ENCODE data around the gene S100A6. TPM values are rescaled to one million over a fixed set of nuclear protein-coding genes. Genes with fewer than 3 reads are reported as not detected.

S100A6 gene
- total RNA-seq, 1 experiment from 2014 or later: 1,633 TPM

DNA sequence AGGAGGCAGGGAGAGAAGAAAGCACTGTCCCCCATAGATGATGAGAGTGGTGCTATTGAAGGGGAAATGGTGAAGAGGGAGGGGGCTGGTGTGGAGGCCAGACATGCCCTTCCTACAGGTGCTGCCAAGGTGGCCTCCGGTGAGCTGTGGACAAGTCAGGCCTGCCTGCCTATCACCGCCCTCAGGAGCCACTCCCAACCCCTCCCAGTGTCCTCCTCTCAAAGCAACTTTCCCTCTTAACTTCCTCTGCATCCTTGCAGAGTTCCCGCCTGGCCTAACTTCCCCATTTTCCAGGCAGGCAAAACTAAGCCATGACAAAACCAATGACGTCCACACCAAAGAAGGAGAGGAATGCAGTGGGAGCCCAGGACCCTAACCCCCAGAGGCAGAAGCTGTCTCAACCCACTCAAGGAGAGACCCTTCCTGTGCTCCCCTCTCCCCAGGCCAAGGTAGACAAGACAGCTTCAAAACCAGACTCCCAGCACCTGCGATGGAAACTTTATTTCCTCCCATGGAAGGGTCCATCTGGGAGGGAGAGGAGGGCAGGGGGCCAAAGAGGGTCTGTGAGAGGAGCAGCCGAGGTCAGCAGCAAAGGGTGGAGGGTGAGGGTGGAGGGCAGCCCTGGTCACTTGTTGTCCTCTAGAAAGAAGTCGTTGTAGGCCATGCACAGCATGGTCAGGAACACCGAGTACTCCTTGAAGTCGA is 1.0 kb upstream of the S100A6 start:
- TF ChIP-seq POLR2AphosphoS5 (IDR thresholded peaks at IDR 0.05; ENCODE audit: low read depth, low read length): peak; percentile 71
- TF ChIP-seq SIN3A (IDR thresholded peaks at IDR 0.05; ENCODE audit: low read depth): no peak
- DNase-seq (ENCODE audit: low read depth, low spot score) (no peak), ATAC-seq (peak; percentile 31)
- peak overlapping the region; percentile 88 for H3K9ac ChIP-seq (ENCODE audit: low read length)
- H3K27me3 ChIP-seq (ENCODE audit: insufficient read depth, low read length): no peaks in the 10 kb centered on the region
- POLR2A ChIA-PET: interaction anchor here (0.6 to 7.4 kb wide), 10 partner anchors 8 to 97 kb away, joined by 3 to 114 read pairs (median 42); partner anchors contain the start of genes CHTOP, S100A1, S100A13 and S100A14
- peaks cover 18% of the 10 kb centered on the region for H3K79me2 ChIP-seq (ENCODE audit: insufficient read depth, low read length)
- H3K4me1 ChIP-seq (ENCODE audit: control insufficient read depth in 1 of 2, insufficient read depth in 2 of 2, low read length in 2 of 2): peaks cover 78 to 92% of the 10 kb centered on the region in 2 experiments
- peaks cover 0 to 5% of the 10 kb centered on the region in 2 experiments; a peak in 1 of 4 replicates for H3K36me3 ChIP-seq (ENCODE audit: control insufficient read depth in 1 of 2, insufficient read depth in 2 of 2, low read length in 2 of 2)
- intact Hi-C loops (cut with micrococcal nuclease): loop anchor here (1.0 kb wide), 1 partner anchor 29 kb away; no protein-coding TSS in a partner anchor
- H3K9me2 ChIP-seq (ENCODE audit: insufficient read depth): no peaks in the 10 kb centered on the region
- H3K27ac ChIP-seq (ENCODE audit: low read depth, low read length): peak overlapping the region; percentile 94
- H4K20me1 ChIP-seq (ENCODE audit: insufficient read depth): no peaks in the 10 kb centered on the region
- RAD21 ChIA-PET (ENCODE audit: low non-redundant PET in 1 of 2, low total read pairs in 2 of 2, uncharacterized antibody in 2 of 2, unreplicated experiment in 2 of 2): interaction anchor here in 1 of 2 experiments (1.0 kb wide), 1 partner anchor 31 kb away, joined by 5 read pairs; no protein-coding TSS in a partner anchor
- H2AFZ ChIP-seq (ENCODE audit: low read depth, low read length, poor library complexity, severe bottlenecking): no peak overlapping the region
- H3K4me3 ChIP-seq (replicated peaks in 1 of 2; ENCODE audit: low read depth in 1 of 2, low read length in 2 of 2): peak overlapping the region; percentile 74 to 89
- no peaks in the 10 kb centered on the region for H3K9me3 ChIP-seq (ENCODE audit: control insufficient read depth in 1 of 2, insufficient read depth in 1 of 2, low read depth in 1 of 2, low read length in 2 of 2)
- H3K4me2 ChIP-seq (ENCODE audit: low read length): peak overlapping the region; percentile 99
- BruUV-seq (replicated peaks): no TSS peak
- CTCF ChIA-PET: interaction anchor here (1.1 to 1.2 kb wide), 2 partner anchors 31 to 34 kb away, joined by 4 to 6 read pairs; no protein-coding TSS in a partner anchor

DNA sequence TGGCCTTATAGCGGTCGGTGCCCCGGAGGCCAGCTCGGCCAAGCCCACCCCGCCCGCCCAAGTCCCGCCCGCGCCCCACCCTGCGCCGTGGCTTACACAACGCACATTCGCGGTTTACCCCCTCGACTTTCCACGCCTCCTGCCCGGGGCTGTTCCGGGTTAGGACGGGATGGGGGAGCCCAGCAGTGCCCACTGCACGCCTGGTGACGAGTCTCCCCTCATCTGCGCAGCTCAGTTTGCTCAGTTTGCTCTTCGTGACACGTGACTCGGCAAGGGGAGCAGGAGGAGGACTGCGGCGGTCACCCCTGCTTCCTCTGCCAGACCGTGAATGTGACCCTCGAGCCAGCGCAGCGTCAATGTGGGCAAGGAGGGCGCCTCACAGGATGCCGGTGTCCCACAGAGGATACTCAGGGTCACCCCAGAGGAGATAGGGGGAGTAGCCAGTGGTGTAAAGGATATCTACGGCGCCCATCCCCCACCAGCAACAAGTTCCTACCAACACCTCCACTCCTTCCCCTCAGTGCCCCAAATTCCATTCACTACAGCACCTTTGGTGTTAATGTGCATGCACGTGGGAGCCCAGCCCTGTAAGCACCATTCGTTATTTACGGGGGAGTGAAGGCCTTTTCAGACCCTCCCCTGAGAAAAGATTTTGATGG is 350 bp upstream of the S100A6 start:
- peaks cover 74 to 89% of the 10 kb centered on the region in 2 experiments for H3K4me1 ChIP-seq (ENCODE audit: control insufficient read depth in 1 of 2, insufficient read depth in 2 of 2, low read length in 2 of 2)
- intact Hi-C loops (cut with micrococcal nuclease): loop anchor here (1.0 kb wide), 1 partner anchor 30 kb away; no protein-coding TSS in a partner anchor
- peak overlapping the region; percentile 74 to 89 for H3K4me3 ChIP-seq (replicated peaks in 1 of 2; ENCODE audit: low read depth in 1 of 2, low read length in 2 of 2)
- TF ChIP-seq, protein P1, sequence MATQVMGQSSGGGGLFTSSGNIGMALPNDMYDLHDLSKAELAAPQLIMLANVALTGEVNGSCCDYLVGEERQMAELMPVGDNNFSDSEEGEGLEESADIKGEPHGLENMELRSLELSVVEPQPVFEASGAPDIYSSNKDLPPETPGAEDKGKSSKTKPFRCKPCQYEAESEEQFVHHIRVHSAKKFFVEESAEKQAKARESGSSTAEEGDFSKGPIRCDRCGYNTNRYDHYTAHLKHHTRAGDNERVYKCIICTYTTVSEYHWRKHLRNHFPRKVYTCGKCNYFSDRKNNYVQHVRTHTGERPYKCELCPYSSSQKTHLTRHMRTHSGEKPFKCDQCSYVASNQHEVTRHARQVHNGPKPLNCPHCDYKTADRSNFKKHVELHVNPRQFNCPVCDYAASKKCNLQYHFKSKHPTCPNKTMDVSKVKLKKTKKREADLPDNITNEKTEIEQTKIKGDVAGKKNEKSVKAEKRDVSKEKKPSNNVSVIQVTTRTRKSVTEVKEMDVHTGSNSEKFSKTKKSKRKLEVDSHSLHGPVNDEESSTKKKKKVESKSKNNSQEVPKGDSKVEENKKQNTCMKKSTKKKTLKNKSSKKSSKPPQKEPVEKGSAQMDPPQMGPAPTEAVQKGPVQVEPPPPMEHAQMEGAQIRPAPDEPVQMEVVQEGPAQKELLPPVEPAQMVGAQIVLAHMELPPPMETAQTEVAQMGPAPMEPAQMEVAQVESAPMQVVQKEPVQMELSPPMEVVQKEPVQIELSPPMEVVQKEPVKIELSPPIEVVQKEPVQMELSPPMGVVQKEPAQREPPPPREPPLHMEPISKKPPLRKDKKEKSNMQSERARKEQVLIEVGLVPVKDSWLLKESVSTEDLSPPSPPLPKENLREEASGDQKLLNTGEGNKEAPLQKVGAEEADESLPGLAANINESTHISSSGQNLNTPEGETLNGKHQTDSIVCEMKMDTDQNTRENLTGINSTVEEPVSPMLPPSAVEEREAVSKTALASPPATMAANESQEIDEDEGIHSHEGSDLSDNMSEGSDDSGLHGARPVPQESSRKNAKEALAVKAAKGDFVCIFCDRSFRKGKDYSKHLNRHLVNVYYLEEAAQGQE (IDR thresholded peaks at IDR 0.05; ENCODE audit: low read depth): no peak
- no peak for TF ChIP-seq SRF (IDR thresholded peaks at IDR 0.05; ENCODE audit: low read depth)
- TF ChIP-seq POLR2AphosphoS5 (IDR thresholded peaks at IDR 0.05; ENCODE audit: low read depth, low read length): peak; percentile 67
- TF ChIP-seq ZFX (IDR thresholded peaks at IDR 0.05): 0 out of 2 replicates have a peak, but pooled peaks have one; percentile 5
- TF ChIP-seq POLR2A (IDR thresholded peaks at IDR 0.05; ENCODE audit: borderline replicate concordance, extremely low read depth, insufficient read depth, insufficient read length): peak; percentile 24
- TF ChIP-seq, protein P2, sequence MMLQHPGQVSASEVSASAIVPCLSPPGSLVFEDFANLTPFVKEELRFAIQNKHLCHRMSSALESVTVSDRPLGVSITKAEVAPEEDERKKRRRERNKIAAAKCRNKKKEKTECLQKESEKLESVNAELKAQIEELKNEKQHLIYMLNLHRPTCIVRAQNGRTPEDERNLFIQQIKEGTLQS (IDR thresholded peaks at IDR 0.05): no peak
- H4K20me1 ChIP-seq (ENCODE audit: insufficient read depth): no peaks in the 10 kb centered on the region
- H3K4me2 ChIP-seq (ENCODE audit: low read length): peak overlapping the region; percentile 99
- peak overlapping the region; percentile 88 for H3K9ac ChIP-seq (ENCODE audit: low read length)
- H3K9me3 ChIP-seq (ENCODE audit: control insufficient read depth in 1 of 2, insufficient read depth in 1 of 2, low read depth in 1 of 2, low read length in 2 of 2): no peaks in the 10 kb centered on the region
- no peak overlapping the region for H2AFZ ChIP-seq (ENCODE audit: low read depth, low read length, poor library complexity, severe bottlenecking)
- peak overlapping the region; percentile 94 for H3K27ac ChIP-seq (ENCODE audit: low read depth, low read length)
- CTCF ChIA-PET: interaction anchor here (0.8 to 1.6 kb wide), 6 partner anchors 8 to 37 kb away, joined by 3 to 7 read pairs (median 4); no protein-coding TSS in a partner anchor
- no peaks in the 10 kb centered on the region for H3K27me3 ChIP-seq (ENCODE audit: insufficient read depth, low read length)
- ATAC-seq (peak; percentile 62), DNase-seq (ENCODE audit: low read depth, low spot score) (peak; percentile 72)
- H3K36me3 ChIP-seq (ENCODE audit: control insufficient read depth in 1 of 2, insufficient read depth in 2 of 2, low read length in 2 of 2): peaks cover 0 to 5% of the 10 kb centered on the region in 2 experiments; a peak in 1 of 4 replicates
- TSS peak; percentile 56 for BruUV-seq (replicated peaks)
- RAD21 ChIA-PET (ENCODE audit: low non-redundant PET in 1 of 2, low total read pairs in 2 of 2, uncharacterized antibody in 2 of 2, unreplicated experiment in 2 of 2): interaction anchor here (1.0 to 1.5 kb wide), 3 partner anchors 30 to 32 kb away, joined by 3 to 5 read pairs (median 4); no protein-coding TSS in a partner anchor
- POLR2A ChIA-PET: interaction anchor here (0.6 to 7.4 kb wide), 17 partner anchors 9 to 444 kb away, joined by 3 to 114 read pairs (median 16); partner anchors contain the start of genes CHTOP, S100A1, S100A13 and S100A14
- H3K79me2 ChIP-seq (ENCODE audit: insufficient read depth, low read length): peaks cover 18% of the 10 kb centered on the region
- H3K9me2 ChIP-seq (ENCODE audit: insufficient read depth): no peaks in the 10 kb centered on the region

Measured in HCT116 (cell line).